ENCODE results near the gene PEAR1.

DNA sequence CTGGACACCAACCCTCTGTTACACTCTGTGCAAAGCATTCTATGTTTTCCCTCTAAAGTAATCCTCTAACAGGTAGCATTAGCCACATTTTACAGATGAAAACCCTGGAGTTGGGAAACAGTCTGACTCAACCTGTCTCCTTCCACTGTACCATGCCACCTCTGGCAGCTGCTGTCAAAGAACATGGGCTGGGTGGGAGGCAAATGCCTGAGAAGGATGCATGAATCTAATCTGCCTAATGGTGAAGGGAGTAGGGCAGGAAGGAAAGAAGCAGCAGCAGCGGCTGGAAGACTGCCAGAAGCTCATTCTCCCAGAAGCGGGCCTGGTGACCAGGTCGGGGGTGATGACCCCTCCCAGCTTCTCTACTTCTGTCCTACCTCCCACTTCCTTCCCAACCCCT is 48.7 kb downstream of the PEAR1 start:
- no peak for TF ChIP-seq POLR2A (IDR thresholded peaks at IDR 0.05; ENCODE audit: borderline replicate concordance, extremely low read depth, insufficient read depth, insufficient read length)
- TF ChIP-seq, protein P1, sequence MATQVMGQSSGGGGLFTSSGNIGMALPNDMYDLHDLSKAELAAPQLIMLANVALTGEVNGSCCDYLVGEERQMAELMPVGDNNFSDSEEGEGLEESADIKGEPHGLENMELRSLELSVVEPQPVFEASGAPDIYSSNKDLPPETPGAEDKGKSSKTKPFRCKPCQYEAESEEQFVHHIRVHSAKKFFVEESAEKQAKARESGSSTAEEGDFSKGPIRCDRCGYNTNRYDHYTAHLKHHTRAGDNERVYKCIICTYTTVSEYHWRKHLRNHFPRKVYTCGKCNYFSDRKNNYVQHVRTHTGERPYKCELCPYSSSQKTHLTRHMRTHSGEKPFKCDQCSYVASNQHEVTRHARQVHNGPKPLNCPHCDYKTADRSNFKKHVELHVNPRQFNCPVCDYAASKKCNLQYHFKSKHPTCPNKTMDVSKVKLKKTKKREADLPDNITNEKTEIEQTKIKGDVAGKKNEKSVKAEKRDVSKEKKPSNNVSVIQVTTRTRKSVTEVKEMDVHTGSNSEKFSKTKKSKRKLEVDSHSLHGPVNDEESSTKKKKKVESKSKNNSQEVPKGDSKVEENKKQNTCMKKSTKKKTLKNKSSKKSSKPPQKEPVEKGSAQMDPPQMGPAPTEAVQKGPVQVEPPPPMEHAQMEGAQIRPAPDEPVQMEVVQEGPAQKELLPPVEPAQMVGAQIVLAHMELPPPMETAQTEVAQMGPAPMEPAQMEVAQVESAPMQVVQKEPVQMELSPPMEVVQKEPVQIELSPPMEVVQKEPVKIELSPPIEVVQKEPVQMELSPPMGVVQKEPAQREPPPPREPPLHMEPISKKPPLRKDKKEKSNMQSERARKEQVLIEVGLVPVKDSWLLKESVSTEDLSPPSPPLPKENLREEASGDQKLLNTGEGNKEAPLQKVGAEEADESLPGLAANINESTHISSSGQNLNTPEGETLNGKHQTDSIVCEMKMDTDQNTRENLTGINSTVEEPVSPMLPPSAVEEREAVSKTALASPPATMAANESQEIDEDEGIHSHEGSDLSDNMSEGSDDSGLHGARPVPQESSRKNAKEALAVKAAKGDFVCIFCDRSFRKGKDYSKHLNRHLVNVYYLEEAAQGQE (IDR thresholded peaks at IDR 0.05; ENCODE audit: low read depth): no peak
